ENCODE measurements around the gene GNAZ.

GNAZ gene

DNA sequence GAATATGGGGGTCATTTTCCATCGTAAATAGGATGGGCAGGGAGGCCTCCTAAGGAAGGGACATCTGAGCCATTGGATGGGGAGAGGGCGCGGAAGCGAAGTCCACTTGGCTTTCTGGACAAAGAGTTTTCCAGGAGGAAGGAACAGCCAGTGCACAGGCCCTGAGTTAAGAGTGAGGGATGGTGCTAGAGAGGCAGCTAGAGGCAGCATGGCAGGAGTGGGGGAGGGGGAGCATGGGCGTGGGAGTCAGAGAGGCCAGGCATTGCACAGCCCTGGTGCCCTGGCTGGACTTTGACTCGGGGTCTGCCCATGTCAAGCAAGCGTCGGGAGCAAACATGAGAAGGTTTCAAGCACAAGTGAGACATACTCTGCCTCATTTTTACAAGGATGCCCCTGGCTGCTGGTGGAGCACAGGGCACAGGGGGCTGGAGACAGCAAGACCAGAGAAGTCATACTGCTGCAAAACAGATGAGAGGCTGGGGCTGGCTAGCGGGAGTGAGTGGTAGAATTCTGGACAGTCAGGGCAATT lies 9.0 kb downstream of the GNAZ start:
- DNase-seq = no peak

DNA sequence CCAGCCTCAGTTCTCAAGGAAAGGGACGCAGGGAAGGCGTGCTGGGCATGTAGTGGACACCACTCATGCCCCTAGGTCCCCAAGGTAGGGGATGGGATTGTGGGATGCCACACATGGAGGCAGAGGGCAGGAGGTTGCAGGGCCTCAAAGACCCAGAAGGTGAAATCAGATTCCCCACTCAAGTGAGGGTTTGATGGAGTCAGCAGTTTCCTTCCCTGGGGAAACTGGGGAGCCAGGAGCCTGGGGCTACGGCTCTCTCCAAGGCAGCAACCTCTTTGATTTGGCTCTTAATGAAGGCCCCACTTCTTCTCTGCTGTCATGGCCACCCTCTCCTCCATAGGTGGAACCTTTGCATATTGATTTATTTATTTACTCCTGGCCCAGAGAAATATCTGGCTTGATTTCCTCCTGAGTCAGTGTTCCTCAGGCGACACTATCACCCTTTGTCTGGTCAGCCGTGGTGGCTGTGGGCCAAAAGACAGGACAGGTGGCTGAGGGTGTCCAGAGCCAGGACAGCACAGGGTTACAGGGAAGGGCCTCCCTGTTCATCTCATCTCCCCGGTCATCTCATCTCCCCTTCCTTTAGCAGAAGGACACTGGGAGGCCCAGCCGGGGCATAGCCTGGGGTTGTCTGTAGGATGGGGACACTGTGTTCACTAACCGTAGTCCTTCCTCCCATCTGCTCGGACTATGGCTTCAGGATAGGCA lies 9.6 kb downstream of the GNAZ start:
- DNase-seq = no peak

DNA sequence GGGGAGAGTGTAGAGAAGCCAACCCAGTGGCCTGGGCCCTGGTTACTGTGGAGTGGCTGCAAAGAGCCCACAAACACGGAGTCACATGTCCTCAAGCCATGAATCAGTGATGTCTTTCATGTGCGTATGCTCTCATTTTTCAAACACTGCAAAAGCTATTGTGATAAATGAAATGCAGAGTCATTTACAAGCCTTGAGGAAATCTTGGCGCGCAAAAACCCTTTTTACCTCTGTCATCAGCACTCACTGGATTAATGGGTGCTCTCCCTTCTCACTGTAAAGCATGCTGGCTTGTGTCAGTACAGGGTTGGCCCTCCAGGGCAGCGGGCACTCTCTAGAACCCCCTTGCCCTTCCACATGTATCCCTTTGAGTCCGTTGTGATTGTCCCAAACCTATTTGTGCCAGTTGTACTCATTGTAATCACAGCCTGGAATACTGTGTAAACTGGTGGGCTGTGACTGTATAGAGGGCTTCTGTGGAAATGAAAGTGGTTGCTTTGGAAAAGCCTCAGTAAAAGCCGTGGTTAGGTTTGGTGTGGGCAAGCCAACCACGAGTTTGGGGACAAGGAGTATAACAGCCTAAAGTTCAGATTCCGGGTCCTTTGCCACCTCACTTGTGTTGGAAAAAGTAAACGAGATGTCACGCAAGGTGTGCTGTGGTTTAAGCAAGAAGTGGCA lies 10.4 kb downstream of the GNAZ start:
- no peak for DNase-seq

DNA sequence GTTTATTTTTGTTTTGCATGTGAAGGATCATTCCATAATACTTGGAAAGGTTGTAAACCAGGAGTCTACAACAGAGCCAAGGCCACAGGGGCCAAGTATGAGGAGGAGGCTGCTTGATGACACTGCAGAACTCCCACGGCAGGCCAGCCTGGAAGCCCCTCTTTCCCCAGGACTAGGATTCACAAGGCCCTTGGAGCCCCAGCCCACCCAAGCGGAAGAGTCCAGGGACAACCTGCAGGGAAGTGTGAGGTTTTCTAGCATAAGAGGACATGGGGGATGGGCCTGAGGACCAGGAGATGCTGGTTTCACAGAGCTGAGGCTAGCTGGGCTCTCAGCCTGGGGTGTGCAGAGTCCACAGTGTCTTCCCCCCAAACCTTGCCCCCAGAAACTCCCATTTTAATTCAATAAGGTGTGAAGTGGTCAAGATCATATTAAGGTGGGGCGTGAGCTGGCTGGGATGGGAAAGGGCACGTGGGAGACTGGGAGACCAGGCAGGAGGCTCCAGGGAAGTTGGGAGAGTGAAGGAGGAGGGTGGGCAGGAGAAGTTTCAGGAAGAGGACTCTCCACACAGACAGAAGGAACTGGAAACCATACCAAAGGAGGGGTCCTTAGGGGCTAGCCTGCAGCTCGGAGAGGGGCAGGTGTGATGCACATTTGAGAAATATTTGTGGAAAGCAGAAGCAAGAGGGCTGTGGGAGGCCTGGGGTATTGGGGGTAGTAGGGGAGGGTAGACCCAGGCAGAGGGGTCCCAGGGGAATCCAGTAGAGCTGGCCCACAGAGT lies 12.4 kb downstream of the GNAZ start:
- no peak for DNase-seq

DNA sequence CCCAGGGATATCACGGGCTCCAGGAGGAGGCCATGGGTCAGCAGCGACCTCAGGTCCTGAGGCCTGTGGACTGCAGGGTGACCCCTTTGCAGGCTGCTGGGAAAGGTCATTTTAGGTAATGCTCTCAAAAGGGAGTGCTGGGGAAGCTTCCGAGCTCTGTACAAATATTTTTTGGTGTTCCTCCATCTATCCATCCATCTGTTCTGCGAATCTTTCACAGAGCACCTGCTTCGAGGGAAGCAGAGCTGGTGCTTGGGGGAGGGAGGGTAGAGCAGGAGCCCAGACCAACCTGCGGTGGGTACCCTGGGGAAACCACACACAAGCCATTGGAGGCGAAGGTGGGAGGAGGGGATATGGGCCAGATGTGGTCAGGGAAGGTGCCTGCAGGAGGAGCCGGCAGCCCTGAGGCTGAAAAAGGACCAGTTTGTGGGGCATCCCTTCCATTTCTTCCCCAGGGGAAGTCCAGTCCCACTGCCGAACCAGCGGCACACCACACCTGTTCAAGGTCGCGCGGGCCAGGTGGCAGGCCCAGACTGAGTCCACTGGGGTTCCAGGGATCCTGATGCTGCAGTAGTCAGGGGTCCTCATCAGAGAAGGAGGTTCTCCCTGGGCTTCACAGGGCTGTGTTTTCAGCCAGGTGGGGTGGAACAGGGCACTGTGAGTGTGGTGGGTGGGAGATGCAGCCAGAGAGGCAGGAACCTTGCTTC lies 13.1 kb downstream of the GNAZ start:
- no peak for DNase-seq

DNA sequence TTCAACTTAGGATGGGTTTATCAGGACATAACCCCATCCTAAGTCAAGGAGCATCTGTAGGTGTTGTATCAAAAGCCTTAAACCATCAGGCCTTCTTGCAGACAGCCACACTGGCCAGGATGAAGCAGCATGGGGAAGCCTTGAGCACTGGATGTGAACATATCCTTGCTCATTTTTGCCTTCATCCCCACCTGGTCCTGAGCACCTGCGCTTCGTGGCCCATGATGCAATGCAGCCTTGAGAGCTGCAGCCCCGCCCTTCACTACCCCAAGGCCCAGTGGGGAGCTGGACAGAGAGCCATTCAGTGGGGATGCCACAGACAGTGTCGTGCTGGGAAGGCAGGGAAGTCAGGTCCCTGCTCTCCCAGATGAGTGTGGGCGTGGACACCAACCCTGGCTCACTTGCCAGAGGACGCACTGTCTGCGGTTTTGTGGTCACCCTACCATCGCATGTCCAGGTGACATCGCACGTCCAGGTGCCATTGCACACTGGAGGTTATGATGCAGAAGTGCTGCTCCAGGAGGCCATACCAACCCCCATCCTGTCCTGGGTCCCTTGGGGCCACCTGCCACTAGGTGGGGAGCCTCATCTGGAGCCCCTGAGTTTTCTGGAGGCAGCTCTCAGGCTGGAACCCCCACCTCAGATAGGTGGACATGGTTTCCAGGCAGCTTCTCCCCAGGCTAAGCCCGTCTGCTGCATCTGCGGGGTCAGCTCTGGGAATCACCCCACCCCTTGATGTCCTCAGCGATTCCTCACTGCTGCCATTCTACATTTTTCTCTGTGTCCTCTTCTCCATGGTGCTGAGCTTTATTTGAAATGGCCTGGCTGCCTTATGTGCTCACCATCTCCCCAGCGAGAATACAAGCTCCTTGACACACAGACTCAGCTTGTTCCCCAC lies 14.4 kb downstream of the GNAZ start:
- no peak for DNase-seq

DNA sequence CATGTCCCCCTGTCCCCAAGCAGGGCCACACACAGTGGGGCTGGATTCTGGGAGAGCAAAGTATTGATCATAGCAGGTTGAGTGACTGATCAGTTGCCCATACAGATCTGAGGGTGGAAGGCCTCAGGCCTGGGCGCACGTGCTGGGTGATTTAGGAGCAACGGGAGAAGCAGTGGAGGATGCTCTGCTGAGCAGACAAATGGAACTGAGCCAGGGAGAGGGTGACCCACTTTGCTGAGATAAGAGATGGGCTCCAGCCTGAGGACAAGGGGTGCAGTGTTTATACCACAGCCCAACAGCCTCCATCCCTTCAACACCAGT lies 15.0 kb downstream of the GNAZ start:
- DNase-seq = no peak

DNA sequence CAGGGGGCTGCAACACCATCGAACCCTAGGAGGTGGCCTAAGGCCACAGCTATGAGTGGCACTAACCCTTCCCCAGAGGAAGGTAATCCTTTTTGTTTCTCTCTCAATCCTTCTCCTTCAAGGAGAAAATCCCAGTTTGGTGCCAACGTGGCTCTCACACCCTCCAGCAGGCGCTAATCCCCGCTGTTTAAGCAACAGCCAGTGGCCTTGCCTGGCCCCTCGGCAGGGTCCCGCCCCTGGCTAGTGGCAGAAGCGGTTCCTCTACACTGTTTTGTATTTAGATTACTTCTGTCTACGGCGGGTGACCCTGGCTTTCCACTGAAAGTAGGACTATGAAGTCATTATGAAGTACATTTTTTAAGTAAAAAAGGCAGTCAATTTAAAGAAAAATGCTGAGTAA lies 15.5 kb downstream of the GNAZ start:
- DNase-seq = no peak

DNA sequence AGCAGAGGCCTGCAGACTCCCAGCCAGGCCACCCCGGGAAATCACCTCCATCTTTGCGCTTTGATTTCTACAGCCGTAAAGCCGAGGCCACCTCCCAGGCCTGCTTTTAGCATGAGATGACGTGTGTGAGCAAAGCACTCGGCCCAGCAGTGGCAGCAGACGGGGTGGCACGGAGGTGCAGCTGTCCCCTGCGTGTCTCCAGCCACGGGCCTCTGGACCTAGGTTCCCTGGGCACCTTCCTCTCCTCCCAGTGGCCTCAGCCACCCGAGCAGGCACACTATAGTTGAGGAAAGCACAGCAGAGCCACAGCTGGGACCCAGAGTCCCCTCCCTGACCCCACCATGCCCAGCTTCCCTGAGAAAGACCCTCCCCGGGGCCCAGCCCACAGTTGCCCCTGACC lies 15.9 kb downstream of the GNAZ start:
- DNase-seq = no peak

DNA sequence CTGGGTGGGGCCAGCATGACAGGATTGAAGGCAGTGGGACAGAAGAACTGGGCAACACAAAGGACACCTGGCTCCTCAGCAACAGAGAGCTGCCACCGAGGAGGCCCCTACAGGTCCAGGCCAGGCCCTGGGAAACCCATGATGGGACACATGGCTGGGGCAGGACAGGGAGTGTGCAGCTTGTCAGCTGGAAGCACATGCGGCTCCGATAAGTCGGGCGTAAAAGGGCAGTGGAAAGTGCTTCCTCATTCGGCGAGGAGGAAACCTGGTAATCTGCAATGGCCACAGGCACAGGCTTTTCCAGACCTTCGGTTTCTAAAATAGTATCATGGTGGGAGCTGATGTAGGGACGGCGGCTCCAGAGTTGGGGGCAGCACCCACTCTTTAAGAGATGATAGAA lies 16.5 kb downstream of the GNAZ start:
- no peak for DNase-seq

DNA sequence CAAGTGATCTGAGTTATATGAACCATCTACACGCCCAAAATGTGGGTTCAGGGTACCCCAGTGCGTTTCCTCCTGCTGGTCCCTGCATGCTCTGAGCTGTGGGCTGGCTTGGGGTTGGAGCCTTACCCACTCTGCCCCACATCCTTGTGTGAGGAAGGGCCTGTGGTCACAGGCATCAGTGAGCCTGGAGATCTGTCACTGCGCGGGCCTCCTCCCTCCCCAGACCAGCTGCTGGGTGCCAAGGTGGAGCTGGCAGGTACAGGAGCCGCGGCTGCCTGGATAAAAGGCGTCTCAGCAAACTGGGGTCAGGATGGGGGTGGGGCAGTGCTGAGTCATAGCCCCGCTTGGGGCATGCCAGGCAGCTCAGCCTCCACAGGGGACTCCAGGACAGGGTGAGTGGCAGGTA lies 17.9 kb downstream of the GNAZ start:
- no peak for DNase-seq

DNA sequence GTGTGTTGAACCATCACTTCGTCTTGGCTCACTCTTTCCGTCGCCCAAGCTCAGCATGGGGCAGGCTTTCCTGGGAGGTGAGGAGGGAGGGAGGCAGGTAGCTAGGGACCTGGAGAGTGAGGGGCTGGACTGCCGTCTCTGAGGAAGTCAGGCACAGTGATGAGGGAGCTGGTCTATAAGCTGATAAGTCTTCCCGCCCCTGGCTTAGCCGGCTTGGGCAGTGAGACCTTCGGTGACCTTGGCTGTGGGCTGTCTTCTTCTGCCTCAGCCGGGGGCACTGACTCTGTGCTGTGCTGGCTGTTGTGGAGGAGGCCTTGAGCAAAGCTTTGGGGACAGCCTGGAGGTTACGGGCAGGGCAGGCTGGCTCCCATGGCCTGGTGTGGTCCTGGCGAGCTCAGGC lies 18.7 kb downstream of the GNAZ start:
- DNase-seq = no peak

DNA sequence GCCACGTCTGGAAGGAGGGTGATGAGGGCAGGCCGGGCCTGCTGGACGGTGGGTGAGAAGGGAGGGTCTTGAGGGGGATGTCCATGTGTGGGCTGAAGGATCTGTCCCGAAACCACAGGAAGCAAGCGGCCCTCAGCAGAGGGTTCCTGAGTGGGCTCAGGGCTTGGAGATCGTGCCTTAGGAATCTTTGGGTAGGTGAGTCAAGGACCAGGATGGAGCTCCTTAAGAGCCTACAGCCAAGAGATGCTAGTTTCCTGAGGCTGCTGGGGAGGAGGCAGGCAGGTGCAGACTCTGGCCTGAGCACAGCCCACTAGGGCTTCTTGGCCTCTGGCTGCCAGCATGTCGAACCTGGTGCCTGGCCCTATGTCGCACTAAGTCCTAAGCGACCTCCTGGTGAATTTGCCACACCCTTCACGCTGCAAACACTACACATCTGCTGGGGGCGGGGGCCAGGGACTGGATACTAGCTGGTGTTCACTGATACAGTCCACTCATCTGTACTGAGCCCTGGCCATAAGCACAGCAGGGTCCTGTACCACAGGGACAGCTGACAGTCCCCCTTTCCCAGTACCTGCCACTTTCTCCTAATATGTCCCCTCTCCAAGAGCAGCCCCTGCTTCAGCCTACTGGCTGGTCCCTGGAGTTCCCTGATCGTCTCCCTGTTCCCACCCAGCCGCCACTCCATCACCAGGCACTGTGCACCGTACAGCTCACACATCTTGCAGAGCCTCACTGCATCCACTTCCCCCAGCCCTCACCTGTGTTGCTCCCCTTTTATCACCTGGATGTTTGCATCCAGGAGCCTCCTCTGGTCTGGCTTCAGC lies 19.5 kb downstream of the GNAZ start:
- DNase-seq = no peak

DNA sequence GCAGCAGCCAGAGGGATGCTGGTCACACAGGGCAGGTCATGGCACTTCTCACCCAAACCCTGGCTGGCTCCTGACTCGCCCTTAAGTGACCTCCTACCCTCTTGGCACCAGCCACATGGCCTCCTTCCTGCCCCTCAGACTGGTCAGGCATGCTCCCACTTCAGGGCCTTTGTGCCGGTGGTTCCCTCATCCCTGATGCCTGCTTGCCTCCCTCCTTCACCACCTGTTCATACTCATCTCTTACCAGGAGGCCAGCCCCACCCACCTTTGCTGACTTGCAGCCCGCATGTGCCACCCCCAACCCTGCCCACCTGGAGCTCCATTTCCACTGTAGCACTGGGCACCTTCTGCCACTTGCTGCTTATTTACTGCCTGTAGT lies 20.1 kb downstream of the GNAZ start:
- DNase-seq = peak; percentile 64

DNA sequence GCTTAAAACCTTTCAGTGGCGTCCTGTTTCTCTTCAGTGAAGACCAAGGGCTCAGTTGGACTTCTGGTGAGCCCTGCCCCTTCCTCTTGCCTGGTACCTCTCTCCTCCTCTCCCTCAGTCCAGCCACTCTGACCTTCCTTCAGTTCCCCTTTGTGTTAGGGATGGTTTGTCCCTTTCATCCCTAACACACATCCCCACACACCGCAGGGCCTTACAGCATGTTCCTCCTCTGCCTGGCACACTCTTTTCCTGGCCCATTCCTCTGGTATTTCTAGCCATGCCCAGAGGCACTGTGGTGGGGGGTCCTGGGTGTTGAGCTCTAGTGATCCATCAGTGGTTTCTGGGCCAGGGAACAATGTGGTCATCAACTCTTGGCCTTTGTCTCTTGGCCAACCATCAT lies 21.4 kb downstream of the GNAZ start:
- DNase-seq = no peak

DNA sequence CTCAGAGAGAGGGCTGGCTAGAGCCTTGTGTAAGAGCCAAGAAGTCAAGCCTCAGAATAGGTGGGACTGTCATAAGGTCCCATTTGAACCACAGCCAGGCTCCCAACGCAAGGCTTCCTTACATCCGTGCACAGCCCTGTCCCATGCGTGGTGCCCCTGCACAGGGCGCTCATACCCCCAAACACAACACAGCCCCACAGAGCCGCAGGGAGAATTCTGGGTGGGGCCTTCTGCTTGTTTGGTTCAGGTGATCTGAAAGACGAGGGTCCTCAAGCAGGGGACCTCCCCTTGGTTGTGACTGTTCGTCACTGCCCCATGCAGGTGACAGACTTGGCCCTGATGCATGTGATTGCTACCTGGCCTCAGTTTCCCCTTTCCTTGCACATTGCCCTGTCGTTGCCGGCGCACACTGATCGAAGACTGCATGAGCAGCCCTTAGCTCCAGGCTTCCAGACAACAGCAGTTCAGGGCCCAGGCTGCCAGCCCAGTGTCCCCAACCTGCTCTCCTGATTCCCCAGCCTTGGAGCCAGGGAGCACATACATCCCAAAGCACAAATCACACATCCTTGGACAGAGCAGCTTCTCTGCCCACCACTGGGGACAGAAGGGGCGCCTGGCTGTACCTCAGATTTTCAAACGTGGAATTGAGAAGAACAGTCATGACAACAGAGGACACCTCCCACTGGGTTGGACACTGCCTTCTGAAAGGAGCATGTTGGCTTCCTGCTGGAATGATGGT lies 22.1 kb downstream of the GNAZ start:
- DNase-seq = no peak

DNA sequence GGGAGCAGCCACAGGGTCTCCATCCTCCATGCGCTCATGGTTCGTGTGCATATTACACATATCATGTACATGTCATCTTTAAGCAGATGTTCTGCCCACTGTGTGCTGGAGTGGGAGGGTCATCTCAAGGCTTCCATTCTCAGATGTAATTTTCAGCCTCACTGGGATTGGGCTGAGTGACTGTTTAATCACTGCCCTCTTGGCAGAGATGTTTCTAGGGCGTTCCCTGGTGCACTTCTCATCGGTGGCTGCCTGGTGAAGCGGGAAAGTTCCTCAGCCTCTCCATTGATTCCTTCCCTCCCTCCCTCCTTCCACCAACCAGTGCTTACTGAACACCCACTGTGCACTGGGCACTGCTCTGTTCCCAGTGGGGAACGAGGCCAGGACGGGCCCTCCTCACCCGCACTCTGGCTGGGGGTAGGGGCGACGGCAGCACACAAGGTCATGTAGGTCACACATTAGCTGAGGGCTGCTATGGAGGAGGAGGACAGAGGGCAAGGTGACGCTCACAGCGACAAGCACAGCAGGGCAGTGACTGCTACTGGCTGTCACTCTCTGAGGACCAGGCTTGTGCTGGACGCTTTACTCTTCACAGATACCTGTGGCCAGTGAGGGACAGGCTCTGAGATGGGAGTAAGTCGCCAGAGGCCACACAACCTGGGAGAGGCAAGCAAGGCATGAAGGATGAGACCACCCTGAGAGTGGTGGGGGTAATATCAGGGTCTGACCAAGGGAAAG lies 22.9 kb downstream of the GNAZ start:
- DNase-seq = no peak

DNA sequence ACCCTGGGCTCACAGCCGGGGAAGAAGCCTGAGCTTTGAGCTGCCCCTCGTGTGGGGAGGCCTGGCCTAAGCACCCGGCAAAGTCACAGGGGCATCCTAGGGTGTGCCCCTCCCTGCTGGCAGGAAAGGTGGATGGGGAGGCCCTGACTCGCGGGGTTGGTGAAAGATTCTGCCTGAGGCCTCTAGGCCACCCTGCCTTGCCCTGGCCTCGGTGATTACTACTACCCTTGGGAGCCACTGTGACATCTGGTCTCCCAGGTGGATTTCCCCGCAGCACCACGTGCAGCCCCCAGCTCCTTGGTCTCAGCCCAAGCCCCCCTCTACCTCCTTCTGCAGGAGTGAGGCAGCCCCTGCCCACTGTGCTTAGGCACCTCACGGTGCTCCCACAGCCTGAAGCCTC lies 23.9 kb downstream of the GNAZ start:
- DNase-seq = no peak

DNA sequence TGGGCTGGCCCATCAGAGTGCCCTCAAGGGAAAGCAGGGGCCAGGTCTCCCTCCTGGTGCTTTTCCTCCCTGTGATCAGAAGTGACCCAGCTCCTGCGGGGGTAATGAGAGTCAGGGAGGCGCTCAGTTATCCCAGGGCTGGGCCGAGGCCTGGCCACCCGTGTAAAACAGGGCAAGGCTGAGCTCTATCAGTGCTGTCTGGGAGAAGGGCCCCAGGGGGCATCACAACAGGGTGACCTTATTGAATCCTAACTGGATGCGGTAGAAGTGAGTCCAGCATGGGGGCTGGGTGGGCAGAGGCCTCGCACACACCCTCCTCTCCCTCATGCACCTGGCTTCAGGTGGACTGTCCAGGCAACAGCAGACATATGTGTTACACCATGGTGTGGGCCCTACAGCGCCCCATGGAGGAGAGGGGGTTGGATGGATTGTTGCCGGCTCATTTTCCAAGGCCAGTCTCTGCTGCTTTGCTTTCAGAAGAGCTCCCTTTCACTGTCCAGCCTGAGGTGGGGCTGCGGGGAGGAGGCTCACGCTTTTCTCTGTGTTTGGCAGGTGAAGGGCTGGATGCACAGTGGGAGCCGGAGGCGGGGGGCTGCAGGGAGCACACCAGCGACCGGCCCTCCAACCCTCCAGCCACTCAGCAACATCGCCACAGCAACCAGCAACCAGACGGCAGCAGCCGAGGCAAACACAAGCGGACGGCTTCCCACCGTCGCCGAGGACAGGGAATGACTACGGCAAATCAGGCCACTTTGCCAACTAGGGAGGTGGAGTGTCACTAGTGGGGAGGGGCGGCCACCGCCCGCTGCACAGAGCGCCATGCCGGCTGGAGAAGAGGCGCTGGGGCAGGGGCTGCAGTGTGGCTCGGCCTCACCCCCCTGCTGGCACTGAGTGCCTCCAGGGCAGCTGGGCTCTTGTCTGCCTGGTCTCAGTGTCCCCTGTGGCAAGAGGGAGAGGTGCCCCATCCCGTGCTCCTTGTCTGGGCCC lies 24.7 kb downstream of the GNAZ start:
- no peak for DNase-seq
